HUES6 (cell line): ENCODE results near the gene OR2T3.
"Not testable (repeated sequence)": the region's sequence is repeated elsewhere in the genome, so short reads cannot be mapped to it uniquely, and the experiment has no call there.

Experiments used
- H3K27ac ChIP-seq: 2 replicates; pipeline ENCODE4 v1.7.0; 2013; ENCODE audit warnings: low read depth, mild to moderate bottlenecking, low read length, inconsistent platforms
- H3K27me3 ChIP-seq: 2 replicates; pipeline ENCODE4 v1.6.1; 2013; ENCODE audit warnings: low read length; ENCODE audit not compliant: control insufficient read depth, insufficient read depth
- H3K36me3 ChIP-seq: 2 replicates; pipeline ENCODE4 v1.6.1; 2013; ENCODE audit warnings: low read length; ENCODE audit not compliant: control insufficient read depth, insufficient read depth
- H3K4me1 ChIP-seq: 2 replicates; pipeline ENCODE4 v1.6.1; 2013; ENCODE audit warnings: low read length; ENCODE audit not compliant: control insufficient read depth, insufficient read depth
- H3K4me3 ChIP-seq: 2 replicates; pipeline ENCODE4 v1.5.1; 2013; ENCODE audit warnings: low read depth, low read length
- H3K9ac ChIP-seq: one replicate; pipeline ENCODE4 v1.6.1; 2013; ENCODE audit warnings: mild to moderate bottlenecking, low read length
- H3K9me3 ChIP-seq: 2 replicates; pipeline ENCODE4 v1.6.1; 2013; ENCODE audit warnings: low read depth, low read length; ENCODE audit not compliant: control insufficient read depth, insufficient read depth

Gene OR2T3, protein sequence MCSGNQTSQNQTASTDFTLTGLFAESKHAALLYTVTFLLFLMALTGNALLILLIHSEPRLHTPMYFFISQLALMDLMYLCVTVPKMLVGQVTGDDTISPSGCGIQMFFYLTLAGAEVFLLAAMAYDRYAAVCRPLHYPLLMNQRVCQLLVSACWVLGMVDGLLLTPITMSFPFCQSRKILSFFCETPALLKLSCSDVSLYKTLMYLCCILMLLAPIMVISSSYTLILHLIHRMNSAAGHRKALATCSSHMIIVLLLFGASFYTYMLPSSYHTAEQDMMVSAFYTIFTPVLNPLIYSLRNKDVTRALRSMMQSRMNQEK

GRCh38 chr1:248473051-248473450 is at the start of gene OR2T3:
TSS of gene OR2T3 (plus strand) at chr1:248473351. CDS start at chr1:248473351, 0 bp downstream.
- H3K9me3 ChIP-seq, H3K9ac ChIP-seq, H3K27me3 ChIP-seq, H3K36me3 ChIP-seq, H3K4me1 ChIP-seq, H3K4me3 ChIP-seq, H3K27ac ChIP-seq: not testable (repeated sequence)

GRCh38 chr1:248427526-248428191 is 45.5 kb upstream of the OR2T3 start:
- not testable (repeated sequence) for H3K27me3 ChIP-seq, H3K27ac ChIP-seq, H3K9ac ChIP-seq, H3K4me3 ChIP-seq, H3K4me1 ChIP-seq, H3K36me3 ChIP-seq
- peaks cover 36% of the 10 kb centered on the region for H3K9me3 ChIP-seq

DNA sequence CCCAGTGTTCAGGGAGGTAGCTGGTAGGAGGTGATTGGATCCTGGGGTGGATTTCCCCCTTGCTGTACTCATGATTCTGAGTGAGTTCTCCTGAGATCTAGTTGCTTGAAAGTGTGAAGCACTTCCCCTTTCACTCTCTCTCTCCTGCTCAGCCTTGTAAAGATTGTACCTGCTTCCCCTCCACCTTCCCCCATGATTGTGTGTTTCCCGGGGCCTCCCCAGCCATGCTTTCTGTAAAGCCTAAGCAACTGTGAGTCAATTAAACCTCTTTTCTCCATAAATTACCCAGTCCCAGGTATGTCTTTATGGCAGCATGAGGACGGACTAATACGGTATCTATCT is 45.0 kb upstream of the OR2T3 start:
- H3K27ac ChIP-seq, H3K36me3 ChIP-seq, H3K27me3 ChIP-seq, H3K4me3 ChIP-seq, H3K4me1 ChIP-seq, H3K9ac ChIP-seq: not testable (repeated sequence)
- peaks cover 31% of the 10 kb centered on the region for H3K9me3 ChIP-seq

DNA sequence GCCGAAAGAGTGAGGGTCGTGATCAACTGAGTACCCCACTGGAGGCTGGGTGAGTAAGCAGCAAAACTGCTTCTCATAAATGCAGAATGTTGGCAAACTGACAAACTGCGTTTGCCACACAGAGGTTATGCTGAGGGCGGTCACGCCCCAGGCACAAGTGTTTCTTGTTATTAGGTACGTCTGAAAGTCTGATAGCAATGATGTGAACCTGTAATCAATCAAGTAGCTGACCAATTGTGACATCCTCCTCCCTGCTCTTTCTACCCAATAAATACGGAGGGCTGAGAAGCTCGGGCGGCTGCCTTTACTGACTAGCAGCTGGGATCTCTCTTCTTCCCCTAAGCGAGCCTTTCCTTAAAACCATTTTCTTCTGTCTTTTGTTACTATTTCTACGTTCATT is 41.5 kb upstream of the OR2T3 start:
- not testable (repeated sequence) for H3K9ac ChIP-seq, H3K4me1 ChIP-seq, H3K36me3 ChIP-seq, H3K27ac ChIP-seq, H3K4me3 ChIP-seq, H3K27me3 ChIP-seq
- H3K9me3 ChIP-seq = peaks cover 20% of the 10 kb centered on the region; the same call in 1 of the 2 replicates

GRCh38 chr1:248432201-248432600 is 41.0 kb upstream of the OR2T3 start:
- H3K9me3 ChIP-seq = peaks cover 15% of the 10 kb centered on the region; the same call in 1 of the 2 replicates
- H3K4me1 ChIP-seq, H3K4me3 ChIP-seq, H3K9ac ChIP-seq, H3K36me3 ChIP-seq, H3K27ac ChIP-seq, H3K27me3 ChIP-seq: not testable (repeated sequence)

GRCh38 chr1:248433811-248434415 is 39.2 kb upstream of the OR2T3 start:
- not testable (repeated sequence) for H3K9ac ChIP-seq, H3K36me3 ChIP-seq, H3K4me1 ChIP-seq, H3K27me3 ChIP-seq, H3K4me3 ChIP-seq, H3K27ac ChIP-seq
- H3K9me3 ChIP-seq = peaks cover 12% of the 10 kb centered on the region; the same call in 1 of the 2 replicates

DNA sequence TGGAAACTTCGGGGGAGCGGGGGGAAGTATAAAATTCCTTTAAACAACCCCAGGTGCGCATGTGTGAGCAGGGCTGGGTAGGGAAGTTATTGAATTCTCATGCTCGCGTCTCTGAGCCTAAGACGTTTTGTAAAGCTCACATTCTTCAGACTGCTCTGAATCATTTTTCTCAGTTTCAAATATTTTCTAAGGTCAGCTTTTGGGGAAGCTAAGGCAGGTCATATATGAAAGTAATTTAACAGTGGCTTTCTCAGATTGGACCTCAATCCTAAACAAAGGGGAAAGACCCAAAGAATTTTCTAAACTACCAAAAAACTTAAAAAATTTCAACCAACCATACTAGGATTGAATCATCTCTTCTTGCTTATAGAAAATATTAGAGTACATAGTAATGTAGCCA is 38.2 kb upstream of the OR2T3 start:
- H3K9ac ChIP-seq, H3K4me3 ChIP-seq, H3K27me3 ChIP-seq, H3K27ac ChIP-seq, H3K36me3 ChIP-seq, H3K9me3 ChIP-seq, H3K4me1 ChIP-seq: not testable (repeated sequence)

GRCh38 chr1:248436303-248436702 is 36.8 kb upstream of the OR2T3 start:
- H3K36me3 ChIP-seq, H3K9me3 ChIP-seq, H3K27ac ChIP-seq, H3K4me1 ChIP-seq, H3K27me3 ChIP-seq, H3K9ac ChIP-seq, H3K4me3 ChIP-seq: not testable (repeated sequence)

GRCh38 chr1:248438668-248439067 is 34.5 kb upstream of the OR2T3 start:
- not testable (repeated sequence) for H3K4me3 ChIP-seq, H3K9me3 ChIP-seq, H3K27ac ChIP-seq, H3K4me1 ChIP-seq, H3K9ac ChIP-seq, H3K36me3 ChIP-seq, H3K27me3 ChIP-seq

GRCh38 chr1:248439283-248439682 is 33.9 kb upstream of the OR2T3 start:
- H3K4me3 ChIP-seq, H3K27ac ChIP-seq, H3K27me3 ChIP-seq, H3K36me3 ChIP-seq, H3K9me3 ChIP-seq, H3K9ac ChIP-seq, H3K4me1 ChIP-seq: not testable (repeated sequence)

- not testable (repeated sequence) for H3K27me3 ChIP-seq, H3K36me3 ChIP-seq, H3K4me3 ChIP-seq, H3K4me1 ChIP-seq, H3K9me3 ChIP-seq, H3K9ac ChIP-seq, H3K27ac ChIP-seq
Observed at GRCh38 chr1:248442500-248443277, 30.5 kb upstream of the OR2T3 start.
